Stimulated activated CD8-positive, alpha-beta memory T cell treated with anti-CD3 and anti-CD28 coated beads, Interleukin-12 subunit alpha, Interleukin-12 subunit beta, amount 100 ng/mL, for 1 hour (primary cell): ENCODE data around the gene RUNX1.
"Not testable (repeated sequence)": the region's sequence is repeated elsewhere in the genome, so short reads cannot be mapped to it uniquely, and the experiment has no call there.

Experiments
- DNase-seq: peaks from one replicate; pipeline ENCODE4 v3.0.0-alpha.2; 2020; ENCODE audit warnings: low read depth

The RUNX1 gene

GRCh38 chr21:34969423-34970166, 79.5 kb downstream of the RUNX1 start:
- DNase-seq = no peak

- DNase-seq = no peak
These were observed 80.4 kb downstream of the RUNX1 start for GRCh38 chr21:34968414-34969333.

- no peak for DNase-seq
These were observed 81.4 kb downstream of the RUNX1 start for GRCh38 chr21:34967509-34968289.

DNA sequence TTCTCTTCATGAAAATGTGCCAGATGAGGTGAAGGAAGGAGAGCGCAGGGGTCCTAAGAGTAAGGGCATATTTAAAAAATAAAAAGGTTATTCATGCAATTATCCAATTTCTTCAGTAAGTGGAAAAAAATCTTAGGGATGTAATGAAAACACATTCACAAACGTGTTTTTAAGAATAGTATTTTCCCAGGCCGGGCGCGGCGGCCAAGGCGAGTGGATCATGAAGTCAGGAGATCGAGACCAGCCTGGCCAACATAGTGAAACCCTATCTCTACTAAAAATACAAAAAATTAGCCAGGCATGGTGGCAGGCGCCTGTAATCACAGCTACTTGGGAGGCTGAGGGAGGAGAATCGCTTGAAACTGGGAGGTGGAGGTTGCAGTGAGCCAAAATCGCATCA, 82.2 kb downstream of the RUNX1 start:
- DNase-seq = not testable (repeated sequence)

- DNase-seq = no peak
These were observed 83.6 kb downstream of the RUNX1 start for GRCh38 chr21:34965200-34966174.

DNA sequence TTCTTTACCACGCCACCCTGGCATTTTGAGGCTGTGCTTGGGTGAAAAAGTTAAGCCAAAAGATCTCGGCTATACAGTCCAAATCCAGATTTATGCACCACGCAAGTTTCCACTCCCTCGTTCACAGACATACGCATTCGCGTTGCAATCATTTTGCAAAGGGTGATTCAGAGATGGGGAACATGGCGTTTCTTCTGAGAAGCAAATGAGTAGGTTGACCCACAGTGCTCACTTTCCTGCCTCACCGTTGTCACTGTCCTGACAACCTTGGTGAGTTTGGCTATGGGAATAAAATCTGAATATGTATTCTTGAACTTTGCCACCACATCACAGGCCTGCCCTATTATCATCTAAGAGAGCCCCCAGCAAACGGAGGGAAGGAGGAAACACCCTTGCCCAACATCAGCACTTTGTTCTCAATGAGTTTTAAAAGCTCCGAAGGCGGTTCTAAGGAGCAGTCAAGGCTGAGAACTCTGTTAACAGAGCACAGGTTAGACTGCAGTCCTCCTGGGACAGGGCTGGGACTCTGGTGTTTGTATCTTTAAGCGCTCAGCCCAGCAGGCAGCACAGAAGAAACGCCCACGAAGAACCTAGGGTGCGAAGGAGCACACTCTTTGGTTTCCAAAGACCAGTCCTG, 86.4 kb downstream of the RUNX1 start:
- no peak for DNase-seq

- DNase-seq = no peak
These were observed 87.0 kb downstream of the RUNX1 start for GRCh38 chr21:34962136-34962535.

- DNase-seq = no peak
These were observed 88.4 kb downstream of the RUNX1 start for GRCh38 chr21:34960687-34961086.

GRCh38 chr21:34959607-34960006, 89.5 kb downstream of the RUNX1 start:
- DNase-seq = no peak

DNA sequence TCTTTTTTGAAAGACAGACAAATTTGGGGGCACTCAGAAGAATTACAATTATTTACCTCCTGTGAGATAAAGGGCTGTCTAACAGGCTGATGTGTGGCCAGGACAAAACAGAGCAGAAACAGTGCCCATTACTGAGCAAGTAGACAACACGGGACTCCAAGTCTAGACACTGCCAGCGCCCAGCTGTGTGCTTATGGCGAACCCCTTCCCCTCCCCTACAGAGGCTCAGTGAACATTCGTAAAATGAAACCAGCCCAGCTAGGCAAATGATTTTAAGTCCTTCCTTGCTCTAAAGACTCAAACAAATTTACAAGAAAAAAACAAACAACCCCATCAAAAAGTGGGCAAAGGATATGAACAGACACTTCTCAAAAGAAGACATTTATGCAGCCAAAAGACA, 91.1 kb downstream of the RUNX1 start:
- no peak for DNase-seq

DNA sequence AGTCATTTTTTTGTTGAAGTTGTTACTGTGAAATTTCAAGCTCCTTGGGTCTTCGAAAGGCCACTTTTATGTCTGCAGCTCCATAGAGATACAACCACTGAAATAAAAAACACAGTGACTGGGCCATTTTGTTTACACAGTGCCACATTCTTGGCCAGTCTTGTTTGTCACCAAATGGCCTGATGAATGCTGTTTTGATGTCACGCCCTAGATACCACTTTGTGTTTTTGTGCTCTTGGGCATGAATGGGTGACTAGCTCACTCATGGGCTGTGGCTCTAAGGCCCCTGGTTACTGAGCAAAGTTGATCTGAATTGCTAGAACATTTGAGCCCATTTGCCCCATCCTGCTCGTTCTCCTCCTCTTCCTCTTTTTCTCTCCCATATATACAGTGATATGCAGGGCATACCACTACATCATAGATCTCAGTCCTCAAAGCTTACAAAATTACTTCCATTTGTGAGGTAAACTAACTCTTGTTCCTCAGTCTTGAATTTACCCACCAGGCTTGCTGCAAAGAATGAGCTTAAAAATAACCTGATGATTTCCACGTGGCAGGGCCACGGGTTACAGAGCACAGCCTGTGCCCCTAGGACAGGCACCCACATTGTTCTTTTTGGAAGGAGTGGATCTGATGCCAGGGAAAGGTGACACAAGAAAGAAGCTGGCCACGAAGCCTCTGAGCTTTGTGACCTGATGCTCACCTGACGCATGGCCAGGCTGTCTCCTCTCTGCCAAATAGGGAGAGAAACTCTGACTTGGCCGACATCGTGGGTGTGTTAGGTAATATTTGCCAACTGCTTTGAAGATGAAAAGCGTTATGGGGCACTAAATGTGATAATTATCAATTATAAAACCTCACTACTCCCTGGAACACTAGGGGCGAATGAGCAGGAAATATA, 92.4 kb downstream of the RUNX1 start:
- DNase-seq = no peak

DNA sequence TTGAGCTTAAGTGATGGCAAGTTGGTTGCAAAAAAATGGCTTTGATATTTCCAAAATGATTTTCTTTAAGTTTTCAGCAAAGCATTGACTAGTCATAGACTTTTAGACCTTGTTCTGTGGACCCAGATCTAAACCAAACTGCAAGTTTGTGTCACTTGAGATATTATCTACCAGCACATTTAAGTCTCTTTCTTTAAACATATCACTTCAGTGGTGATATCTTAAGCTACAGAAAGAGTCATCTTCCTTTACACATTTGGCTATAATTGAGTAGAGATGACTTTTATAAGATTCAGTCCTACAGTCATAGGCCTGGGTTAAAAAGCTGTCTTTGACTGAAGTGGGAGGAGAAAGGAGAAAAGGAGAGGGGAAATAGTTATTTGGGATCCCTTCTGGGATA, 95.2 kb downstream of the RUNX1 start:
- no peak for DNase-seq

DNA sequence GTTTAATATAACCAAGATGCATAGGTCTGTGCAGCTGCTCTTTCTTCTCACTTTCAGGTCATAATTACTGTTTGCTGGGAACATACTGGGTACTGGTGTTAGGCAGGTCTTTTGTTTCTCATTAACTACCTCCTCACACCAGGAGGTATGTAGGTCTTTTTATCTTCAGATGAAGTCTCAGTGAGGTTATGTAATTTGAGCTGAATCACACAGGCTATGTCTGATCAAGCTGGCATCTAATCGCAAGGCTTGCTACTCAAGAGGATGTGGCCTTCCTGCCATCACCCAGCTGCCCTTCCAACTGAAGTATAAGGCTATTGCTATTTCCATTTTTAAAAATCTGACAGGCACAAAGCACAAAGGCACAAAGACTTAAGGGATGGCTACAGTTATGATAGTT, 96.4 kb downstream of the RUNX1 start:
- DNase-seq = no peak

DNA sequence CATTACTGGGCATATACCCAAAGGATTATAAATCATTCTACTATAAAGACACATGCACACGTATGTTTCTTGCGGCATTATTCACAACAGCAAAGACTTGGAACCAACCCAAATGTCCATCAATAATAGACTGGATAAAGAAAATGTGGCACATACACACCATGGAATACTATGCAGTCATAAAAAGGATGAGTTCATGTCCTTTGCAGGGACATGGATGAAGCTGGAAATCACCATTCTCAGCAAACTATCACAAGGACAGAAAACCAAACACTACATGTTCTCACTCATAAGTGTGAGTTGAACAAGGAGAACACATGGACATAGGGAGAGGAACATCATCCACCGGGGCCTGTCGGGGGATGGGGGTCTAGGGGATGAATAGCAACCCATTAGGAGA, 97.2 kb downstream of the RUNX1 start:
- not testable (repeated sequence) for DNase-seq

GRCh38 chr21:34950980-34951379, 98.1 kb downstream of the RUNX1 start:
- DNase-seq = no peak

- DNase-seq = no peak
These were observed 99.6 kb downstream of the RUNX1 start for GRCh38 chr21:34949499-34949898.

DNA sequence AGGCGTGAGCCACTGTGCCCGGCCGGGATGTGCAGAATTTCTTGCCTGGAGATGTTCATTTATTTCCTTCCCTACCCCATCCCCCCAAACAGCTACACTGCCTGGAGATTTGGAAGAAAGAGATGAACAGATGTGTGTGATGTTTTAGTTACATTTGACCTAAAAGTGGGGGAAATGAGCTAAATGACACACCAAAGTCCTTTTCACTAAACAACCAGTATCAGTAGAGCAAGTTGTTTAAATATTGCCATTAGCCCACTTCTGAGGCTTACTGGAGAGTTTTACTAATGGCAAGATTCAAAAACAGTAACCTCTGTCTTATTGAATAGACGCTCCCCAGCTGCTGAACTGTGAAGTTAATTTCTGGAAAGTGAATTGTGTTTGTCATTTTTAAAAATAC, 100.1 kb downstream of the RUNX1 start:
- DNase-seq = no peak

- DNase-seq = no peak
These were observed 100.9 kb downstream of the RUNX1 start for GRCh38 chr21:34948157-34948556.

- DNase-seq = no peak
These were observed 102.1 kb downstream of the RUNX1 start for GRCh38 chr21:34946916-34947534.
